ENCODE measurements around the gene SAFB2. TPM values are rescaled to one million over a fixed set of nuclear protein-coding genes. Genes with fewer than 3 reads are reported as not detected.
A peak's percentile ranks its signal among the peaks of the same experiment; 100 is the strongest.

Gene SAFB2
- total and polyA plus RNA-seq, 10 of the 15 experiments (the other 5 are each of a cell fraction or from before 2014, with no cell fraction given) = 4.5 to 89.2 (median 42.9) TPM

- Histone ChIP-seq H3K9me3 (replicated peaks; ENCODE audit: control insufficient read depth, insufficient read depth, low read length) (no peaks in the 10 kb centered on the region), H4K20me1 (ENCODE audit: control insufficient read depth, insufficient read depth) (peaks cover 3% of the 10 kb centered on the region; the same call in 1 of the 2 replicates), H3K4me2 (ENCODE audit: control insufficient read depth, insufficient read depth) (no peak overlapping the region), H3K36me3 (ENCODE audit: control insufficient read depth in 2 of 2, insufficient read depth in 2 of 2, low read length in 1 of 2) (peaks cover 24 to 55% of the 10 kb centered on the region in 2 experiments), H3K9ac (ENCODE audit: control insufficient read depth, insufficient read depth, low read length) (no peak overlapping the region), H3K4me1 (ENCODE audit: control insufficient read depth, insufficient read depth, low read length) (peaks cover 5% of the 10 kb centered on the region), H3K79me2 (ENCODE audit: control insufficient read depth, insufficient read depth, low read length) (no peaks in the 10 kb centered on the region), H3K27ac (ENCODE audit: control insufficient read depth, insufficient read depth) (no peak overlapping the region), H3K27me3 (replicated peaks in 1 of 2; ENCODE audit: control insufficient read depth in 2 of 2, insufficient read depth in 2 of 2, low read length in 1 of 2) (no peaks in the 10 kb centered on the region), H3K4me3 (no peak overlapping the region), H2AFZ (ENCODE audit: control insufficient read depth, low read depth, low read length) (no peak overlapping the region)
- intact Hi-C loops (cut with micrococcal nuclease; ENCODE audit: unreplicated experiment) (no loop called here), in situ Hi-C loops (cut with MboI) (no loop called here)
- 96% methylated on average over 28 of the region's 30 CpGs for WGBS (ENCODE audit: insufficient coverage, insufficient replicate concordance, low lambda C conversion rate, missing lambda C conversion rate)
- FAIRE-seq (no peak), DNase-seq (ENCODE audit: low read depth, low spot score) (no peak), ATAC-seq (no peak)
- no peak for TF ChIP-seq RELA (IDR thresholded peaks at IDR 0.05; ENCODE audit: borderline replicate concordance, partially characterized antibody)
- no TSS peak for BruUV-seq (replicated peaks)
- ChIA-PET RAD21 (ENCODE audit: unreplicated experiment) (no interaction called here), POLR2A (no interaction called here), SMC1A (ENCODE audit: uncharacterized antibody, unreplicated experiment) (no interaction called here), CTCF (interaction anchor here (1.1 kb wide), 1 partner anchor 10 kb away, joined by 3 read pairs; no protein-coding TSS in a partner anchor)
These were observed 33.5 kb downstream of the SAFB2 start for GRCh38 chr19:5588906-5589676.

GRCh38 chr19:5588441-5588840, 34.1 kb downstream of the SAFB2 start:
- Histone ChIP-seq H3K4me2 (ENCODE audit: control insufficient read depth, insufficient read depth) (no peak overlapping the region), H3K27me3 (replicated peaks in 1 of 2; ENCODE audit: control insufficient read depth in 2 of 2, insufficient read depth in 2 of 2, low read length in 1 of 2) (no peaks in the 10 kb centered on the region), H3K4me3 (no peak overlapping the region), H3K27ac (ENCODE audit: control insufficient read depth, insufficient read depth) (no peak overlapping the region), H3K9me3 (replicated peaks; ENCODE audit: control insufficient read depth, insufficient read depth, low read length) (no peaks in the 10 kb centered on the region), H3K9ac (ENCODE audit: control insufficient read depth, insufficient read depth, low read length) (no peak overlapping the region), H2AFZ (ENCODE audit: control insufficient read depth, low read depth, low read length) (no peak overlapping the region), H3K4me1 (ENCODE audit: control insufficient read depth, insufficient read depth, low read length) (peaks cover 5% of the 10 kb centered on the region), H3K79me2 (ENCODE audit: control insufficient read depth, insufficient read depth, low read length) (no peaks in the 10 kb centered on the region), H4K20me1 (ENCODE audit: control insufficient read depth, insufficient read depth) (peaks cover 3% of the 10 kb centered on the region; the same call in 1 of the 2 replicates), H3K36me3 (ENCODE audit: control insufficient read depth in 2 of 2, insufficient read depth in 2 of 2, low read length in 1 of 2) (peaks cover 22 to 49% of the 10 kb centered on the region in 2 experiments)
- in situ Hi-C loops (cut with MboI) = no loop called here
- ChIA-PET SMC1A (ENCODE audit: uncharacterized antibody, unreplicated experiment) (no interaction called here), POLR2A (no interaction called here), CTCF (no interaction called here), RAD21 (ENCODE audit: unreplicated experiment) (no interaction called here)
- intact Hi-C loops (cut with micrococcal nuclease; ENCODE audit: unreplicated experiment) = no loop called here
- 93% methylated on average over 10 of the region's 10 CpGs for WGBS (ENCODE audit: insufficient coverage, insufficient replicate concordance, low lambda C conversion rate, missing lambda C conversion rate)
- BruUV-seq (replicated peaks) = no TSS peak
- ATAC-seq (no peak), DNase-seq (ENCODE audit: low read depth, low spot score) (no peak), FAIRE-seq (no peak)
- TF ChIP-seq POLR2A (IDR thresholded peaks at IDR 0.05; ENCODE audit: low read depth, low read length) = peak; percentile 15; the same call in 1 of the 2 replicates
- TF ChIP-seq IKZF1 (conservative IDR thresholded peaks at IDR 0.05) = no peak
